HepG2 (cell line): Measurements from ENCODE around the gene KIAA0825. TPM values are rescaled to one million over a fixed set of nuclear protein-coding genes. Genes with fewer than 3 reads are reported as not detected.

Experiments used
- ATAC-seq: fragments of 200-7000 bp; cut with Tn5 transposase; 3 replicates; pipeline ENCODE4 v1.9.1; 2020; ENCODE audit warnings: mild to moderate bottlenecking, moderate library complexity
- BruUV-seq: library from RNA; stranded (reverse); fragments of 400-500 nt; replicated peaks from 2 replicates; lab custom pipeline; 2021; lab: Mats Ljungman, UMichigan
- CTCF ChIA-PET: fragments of 300-600 bp; formaldehyde crosslinking; extraction: SDS; loops from one replicate; lab custom pipeline; 2021; ENCODE audit warnings: low total read pairs, inconsistent platforms, low intra/inter-chr PET ratio; lab: Yijun Ruan, JAX
- POLR2A ChIA-PET: fragments of 350-600 bp; sonication (Branson Sonifier 250); formaldehyde crosslinking; loops from one replicate; lab custom pipeline; 2020; ENCODE audit warnings: antibody characterized with exemption, inconsistent platforms; lab: Yijun Ruan, JAX
- DNase-seq: peaks from one replicate; pipeline ENCODE4 v3.0.0-alpha.2; 2015; ENCODE audit warnings: low spot score
- FAIRE-seq: peaks from 3 replicates; lab custom pipeline; 2011; peaks lifted over from hg19 to GRCh38; lab: Jason Lieb, UNC
- H2AFZ ChIP-seq: one replicate; pipeline ENCODE4 v1.6.1; 2011; ENCODE audit warnings: low read length, inconsistent platforms
- H3K27ac ChIP-seq: fragments of 300-600 bp; 3 replicates; pipeline ENCODE4 v1.8.0; 2011; ENCODE audit warnings: mixed run types, mild to moderate bottlenecking, mixed read lengths, low read length, inconsistent platforms; ENCODE audit not compliant: insufficient read depth; ENCODE audit errors: extremely low read length
- H3K27me3 ChIP-seq, 2 experiments: fragments of 200-600 bp in 1 of 2; 2 replicates in 1 of 2; 3 replicates in 1 of 2; pipeline versions ENCODE4 v1.6.0 to v1.8.0; 2011; ENCODE audit warnings: low read length in 2 of 2, mild to moderate bottlenecking in 2 of 2, moderate library complexity in 2 of 2, inconsistent platforms in 1 of 2; ENCODE audit not compliant: insufficient read depth in 2 of 2, control insufficient read depth in 1 of 2
- H3K36me3 ChIP-seq, 2 experiments: fragments of 200-600 bp in 1 of 2; replicated peaks in 1 of 2; 2 replicates in 1 of 2; 3 replicates in 1 of 2; pipeline versions ENCODE4 v1.5.1 to v1.8.0; 2011; ENCODE audit warnings: low read length in 2 of 2, inconsistent platforms in 1 of 2; ENCODE audit not compliant: insufficient read depth in 2 of 2, control insufficient read depth in 1 of 2
- H3K4me1 ChIP-seq: 2 replicates; pipeline ENCODE4 v1.5.1; 2012; ENCODE audit warnings: low read length, inconsistent platforms; ENCODE audit not compliant: insufficient read depth
- H3K4me2 ChIP-seq: 2 replicates; pipeline ENCODE4 v1.6.0; 2011; ENCODE audit warnings: low read depth, low read length, inconsistent platforms
- H3K4me3 ChIP-seq, 3 experiments: fragments of 200-600 bp in 1 of 3; sonication (generic), shearing (Covaris generic) in 1 of 3; replicated peaks in 1 of 3; 2 replicates each; pipeline ENCODE4 v1.5.1; 2011 to 2016; ENCODE audit warnings: low read length in 3 of 3, inconsistent platforms in 2 of 3, low read depth in 2 of 3, mild to moderate bottlenecking in 2 of 3, control low read depth in 1 of 3, mixed read lengths in 1 of 3; ENCODE audit not compliant: insufficient read depth in 1 of 3
- H3K79me2 ChIP-seq: one replicate; pipeline ENCODE4 v1.6.1; 2011; ENCODE audit warnings: low read length, inconsistent platforms; ENCODE audit not compliant: insufficient read depth
- H3K9ac ChIP-seq: 2 replicates; pipeline ENCODE4 v1.6.0; 2011; ENCODE audit warnings: mild to moderate bottlenecking, low read depth, low read length, inconsistent platforms; ENCODE audit not compliant: insufficient read depth
- H3K9me3 ChIP-seq: 2 replicates; pipeline ENCODE4 v1.5.1; 2012; ENCODE audit warnings: mild to moderate bottlenecking, low read length
- H4K20me1 ChIP-seq: 2 replicates; pipeline ENCODE4 v1.6.0; 2011; ENCODE audit warnings: inconsistent platforms, mild to moderate bottlenecking, low read length, moderate library complexity; ENCODE audit not compliant: insufficient read depth
- CAMTA2 ChIP-seq: sonication (generic); formaldehyde crosslinking; IDR thresholded peaks from 2 replicates; pipeline ENCODE4 v1.4.0; 2020; ENCODE audit warnings: mild to moderate bottlenecking, missing genetic modification reagents, borderline replicate concordance
- KDM5B ChIP-seq: sonication (generic); formaldehyde crosslinking; IDR thresholded peaks from 2 replicates; pipeline ENCODE4 v1.4.0; 2020; ENCODE audit warnings: missing genetic modification reagents, mild to moderate bottlenecking, borderline replicate concordance
- KLF13 ChIP-seq: sonication (generic); formaldehyde crosslinking; IDR thresholded peaks from 2 replicates; pipeline ENCODE4 v1.4.0; 2020; ENCODE audit warnings: mild to moderate bottlenecking, missing genetic modification reagents
- NR2F1 ChIP-seq, 2 experiments: fragments of 450-650 bp in 1 of 2; formaldehyde crosslinking in 1 of 2; IDR thresholded peaks; 2 replicates each; pipeline versions ENCODE4 v1.5.0 to v1.6.1; 2016 to 2020; ENCODE audit warnings: mild to moderate bottlenecking in 1 of 2, missing compliant biosample characterization in 1 of 2, missing genetic modification reagents in 1 of 2, moderate library complexity in 1 of 2
- PCBP1 ChIP-seq: fragments of 200-400 bp; formaldehyde crosslinking; IDR thresholded peaks from 2 replicates; pipeline ENCODE4 v1.6.1; 2017; ENCODE audit warnings: mild to moderate bottlenecking, low read depth, low read length, borderline replicate concordance
- SIX1 ChIP-seq: sonication (generic); formaldehyde crosslinking; IDR thresholded peaks from 2 replicates; pipeline ENCODE4 v1.4.0; 2020; ENCODE audit warnings: missing genetic modification reagents, borderline replicate concordance
- ZNF33A ChIP-seq: sonication (generic); formaldehyde crosslinking; IDR thresholded peaks from 2 replicates; pipeline ENCODE4 v1.5.1; 2020; ENCODE audit warnings: missing genetic modification reagents, mild to moderate bottlenecking, moderate library complexity, borderline replicate concordance
- ZNF678 ChIP-seq: sonication (generic); formaldehyde crosslinking; IDR thresholded peaks from 2 replicates; pipeline ENCODE4 v1.4.0; 2020; ENCODE audit warnings: mild to moderate bottlenecking, missing genetic modification reagents
- WGBS: methylation state at CpG from one replicate; pipeline ENCODE4 v1.1.6; 2017; ENCODE audit warnings: low lambda C conversion rate; 5-methylcytosine and 5-hydroxymethylcytosine counted together
- in situ Hi-C: cut with HindIII; loops from 2 replicates; pipeline ENCODE4 v1.10.0; 2017; ENCODE audit warnings: low pct_unique_long_range_greater_than_20kb; ENCODE audit not compliant: extremely low pct_ligation_motif_present
- intact Hi-C: fragments of 100-400 bp; cut with micrococcal nuclease; formaldehyde crosslinking; loops from one replicate; pipeline ENCODE4 v1.10.0; 2022; ENCODE audit not compliant: unreplicated experiment
- polyA plus RNA-seq, 8 experiments: library from polyadenylated mRNA; depleted of rRNA in 3 of 8; stranded (reverse) in 7 of 8; unstranded in 1 of 8; fragments of >200 nt; fragmentation: Illumina TruSeq in 4 of 8; extraction: Trizol in 4 of 8; gene quantifications; 2 replicates each; pipeline versions ENCODE4 v1.2.1 to v1.2.3, GENCODE V29; 2011 to 2016; ENCODE audit warnings: low read depth in 4 of 8, missing spikeins in 1 of 8, mixed read lengths in 1 of 8; ENCODE audit not compliant: insufficient read depth in 1 of 8
- total RNA-seq, 5 experiments: library from RNA; depleted of rRNA; stranded (reverse); fragments of >200 nt; fragmentation: Illumina TruSeq; extraction: Trizol; gene quantifications; 2 replicates each; pipeline ENCODE4 v1.2.3, GENCODE V29; 2016; ENCODE audit warnings: low read depth in 1 of 5
- TF ChIP-seq, protein P1 (sequence below): sonication (generic); formaldehyde crosslinking; IDR thresholded peaks from 2 replicates; pipeline ENCODE4 v1.4.0; 2020; ENCODE audit warnings: mild to moderate bottlenecking, low read depth, missing genetic modification reagents
- TF ChIP-seq, protein P2 (sequence below): sonication (generic); formaldehyde crosslinking; IDR thresholded peaks from 2 replicates; pipeline ENCODE4 v1.4.0; 2020; ENCODE audit warnings: missing genetic modification reagents

KIAA0825 gene
- total and polyA plus RNA-seq, 2 of the 13 experiments (the other 11 are each of a cell fraction or from before 2014, with no cell fraction given) = 0.05 to 0.51 TPM

DNA sequence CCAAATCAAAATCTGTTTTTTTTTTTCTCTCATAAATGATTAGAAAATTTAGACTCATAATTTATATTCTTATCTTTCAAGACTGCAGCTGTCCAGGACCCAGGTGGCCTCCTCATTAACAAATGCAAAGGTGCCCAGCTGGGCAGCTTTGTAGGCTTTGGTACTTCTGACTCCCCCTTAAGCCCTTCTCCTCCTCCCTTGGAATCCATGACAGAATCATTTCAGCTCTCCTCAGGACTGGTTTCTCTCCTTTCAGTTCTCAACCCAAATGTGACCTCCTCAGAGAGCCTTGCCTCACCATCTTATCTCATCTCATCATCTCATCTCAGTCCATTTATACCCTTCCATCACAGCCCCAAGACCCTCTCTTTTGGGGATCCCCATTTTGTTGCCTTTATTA, 221.7 kb downstream of the KIAA0825 start (continued):
- TF ChIP-seq, protein P1, sequence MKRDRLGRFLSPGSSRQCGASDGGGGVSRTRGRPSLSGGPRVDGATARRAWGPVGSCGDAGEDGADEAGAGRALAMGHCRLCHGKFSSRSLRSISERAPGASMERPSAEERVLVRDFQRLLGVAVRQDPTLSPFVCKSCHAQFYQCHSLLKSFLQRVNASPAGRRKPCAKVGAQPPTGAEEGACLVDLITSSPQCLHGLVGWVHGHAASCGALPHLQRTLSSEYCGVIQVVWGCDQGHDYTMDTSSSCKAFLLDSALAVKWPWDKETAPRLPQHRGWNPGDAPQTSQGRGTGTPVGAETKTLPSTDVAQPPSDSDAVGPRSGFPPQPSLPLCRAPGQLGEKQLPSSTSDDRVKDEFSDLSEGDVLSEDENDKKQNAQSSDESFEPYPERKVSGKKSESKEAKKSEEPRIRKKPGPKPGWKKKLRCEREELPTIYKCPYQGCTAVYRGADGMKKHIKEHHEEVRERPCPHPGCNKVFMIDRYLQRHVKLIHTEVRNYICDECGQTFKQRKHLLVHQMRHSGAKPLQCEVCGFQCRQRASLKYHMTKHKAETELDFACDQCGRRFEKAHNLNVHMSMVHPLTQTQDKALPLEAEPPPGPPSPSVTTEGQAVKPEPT (CRISPR knock-in tag) = no peak
- TF ChIP-seq KLF13 = no peak
- no peak for TF ChIP-seq SIX1 (CRISPR knock-in tag)
- TF ChIP-seq ZNF33A (CRISPR knock-in tag) = no peak

DNA sequence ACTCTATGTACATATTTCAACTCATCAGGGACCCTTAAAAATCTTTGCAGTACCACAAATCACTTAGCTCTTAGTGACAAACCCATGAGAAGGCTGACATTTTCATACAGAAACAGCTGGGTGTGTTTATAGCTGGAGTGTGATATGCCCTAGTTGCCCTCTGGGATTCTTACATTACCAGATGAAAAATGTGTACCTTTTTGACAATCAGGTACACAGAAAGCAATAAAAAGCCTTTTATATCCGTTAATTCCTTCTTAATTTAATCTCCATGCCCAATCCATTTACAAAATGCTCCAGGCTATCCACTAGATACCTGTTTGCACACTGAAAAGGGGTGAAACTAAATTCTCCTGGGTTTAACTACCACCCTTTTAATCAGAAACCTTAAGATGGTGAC, 222.9 kb downstream of the KIAA0825 start:
- Histone ChIP-seq H3K4me2 (no peak overlapping the region), H3K9ac (no peak overlapping the region), H3K4me1 (no peaks in the 10 kb centered on the region), H4K20me1 (no peaks in the 10 kb centered on the region), H2AFZ (no peak overlapping the region), H3K27ac (no peak overlapping the region), H3K36me3 (no peaks in the 10 kb centered on the region), H3K27me3 (no peaks in the 10 kb centered on the region; a peak in 1 of 5 replicates), H3K4me3 (no peak overlapping the region), H3K9me3 (no peaks in the 10 kb centered on the region), H3K79me2 (no peaks in the 10 kb centered on the region)
- TF ChIP-seq CAMTA2 (CRISPR knock-in tag) = no peak
- no peak for TF ChIP-seq PCBP1
- TF ChIP-seq, protein P2, sequence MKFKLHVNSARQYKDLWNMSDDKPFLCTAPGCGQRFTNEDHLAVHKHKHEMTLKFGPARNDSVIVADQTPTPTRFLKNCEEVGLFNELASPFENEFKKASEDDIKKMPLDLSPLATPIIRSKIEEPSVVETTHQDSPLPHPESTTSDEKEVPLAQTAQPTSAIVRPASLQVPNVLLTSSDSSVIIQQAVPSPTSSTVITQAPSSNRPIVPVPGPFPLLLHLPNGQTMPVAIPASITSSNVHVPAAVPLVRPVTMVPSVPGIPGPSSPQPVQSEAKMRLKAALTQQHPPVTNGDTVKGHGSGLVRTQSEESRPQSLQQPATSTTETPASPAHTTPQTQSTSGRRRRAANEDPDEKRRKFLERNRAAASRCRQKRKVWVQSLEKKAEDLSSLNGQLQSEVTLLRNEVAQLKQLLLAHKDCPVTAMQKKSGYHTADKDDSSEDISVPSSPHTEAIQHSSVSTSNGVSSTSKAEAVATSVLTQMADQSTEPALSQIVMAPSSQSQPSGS = no peak
- no peak for TF ChIP-seq KDM5B (CRISPR knock-in tag)
- TF ChIP-seq NR2F1 (CRISPR knock-in tag; IDR thresholded peaks at IDR 0.05) = no peak
- no peak for TF ChIP-seq ZNF678 (CRISPR knock-in tag)
- POLR2A ChIA-PET = no interaction called here
- no TSS peak for BruUV-seq
- in situ Hi-C loops (no loop called here), intact Hi-C loops (no loop called here)
- ATAC-seq (no peak), DNase-seq (no peak), FAIRE-seq (no peak)
- CTCF ChIA-PET = no interaction called here
- 0% methylated on average over 1 of the region's 1 CpG for WGBS
